GM23248 (cell line): ENCODE measurements around the gene PEX5L.

ENCODE experiments used
- EZH2 ChIP-seq: fragments of 200-600 bp; sonication (generic); IDR thresholded peaks from 2 replicates; pipeline ENCODE4 v1.6.1; 2018; ENCODE audit warnings: antibody characterized with exemption, mild to moderate bottlenecking; ENCODE audit not compliant: insufficient read depth, poor library complexity, severe bottlenecking
- EZH2phosphoT487 ChIP-seq: fragments of 200-600 bp; sonication (generic); IDR thresholded peaks from 2 replicates; pipeline ENCODE4 v1.6.1; 2018; ENCODE audit warnings: antibody characterized with exemption, moderate library complexity, mild to moderate bottlenecking, low read depth; ENCODE audit not compliant: insufficient read depth

DNA sequence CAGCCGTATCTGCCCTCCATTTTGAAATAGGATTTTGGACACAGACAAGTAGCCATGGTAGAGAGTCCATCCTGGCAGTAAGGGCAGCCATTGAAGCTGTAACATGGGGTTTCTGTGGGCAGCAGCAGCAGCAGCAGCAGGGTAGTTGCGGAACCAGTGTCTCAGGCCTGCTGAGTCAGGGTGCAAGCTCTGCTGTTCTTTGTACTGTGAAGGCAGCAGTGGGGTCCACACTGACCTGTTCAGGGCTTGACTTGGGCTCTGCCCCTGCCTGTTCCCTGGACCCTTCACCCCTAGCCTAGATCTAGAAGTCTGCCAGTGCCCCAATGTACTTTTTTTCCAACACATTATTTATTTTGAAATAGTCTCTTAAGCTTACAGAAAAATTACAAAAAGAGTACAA, 9.7 kb downstream of the PEX5L start:
- TF ChIP-seq EZH2phosphoT487 = no peak
- no peak for TF ChIP-seq EZH2
